ENCODE measurements around the gene PARD3B.

- no peak for TF ChIP-seq FOXM1 (IDR thresholded peaks at IDR 0.05; ENCODE audit: borderline replicate concordance)
- no peak for TF ChIP-seq TARDBP (IDR thresholded peaks at IDR 0.05)
- TF ChIP-seq SP1 (IDR thresholded peaks at IDR 0.05), result no peak
- no peak for TF ChIP-seq ZNF384 (IDR thresholded peaks at IDR 0.05)
- no peak for TF ChIP-seq L3MBTL2 (conservative IDR thresholded peaks at IDR 0.05)
- TF ChIP-seq FOXA1 (IDR thresholded peaks at IDR 0.05), result no peak
- TF ChIP-seq ELF4 (IDR thresholded peaks at IDR 0.05), result no peak
- TF ChIP-seq SUZ12 (IDR thresholded peaks at IDR 0.05), result no peak
- TF ChIP-seq BHLHE40 (IDR thresholded peaks at IDR 0.05; ENCODE audit: borderline replicate concordance), result no peak
- TF ChIP-seq LEF1 (IDR thresholded peaks at IDR 0.05; ENCODE audit: borderline replicate concordance), result no peak
- TF ChIP-seq FOXK2 (IDR thresholded peaks at IDR 0.05), result no peak
- no peak for TF ChIP-seq ARNT (IDR thresholded peaks at IDR 0.05)
- no peak for TF ChIP-seq CTBP1 (IDR thresholded peaks at IDR 0.05; ENCODE audit: borderline replicate concordance)
- TF ChIP-seq HDGF (IDR thresholded peaks at IDR 0.05; ENCODE audit: borderline replicate concordance), result no peak
Measured at GRCh38 chr2:205461678-205462665, 916.7 kb downstream of the PARD3B start.
